ENCODE results near the gene SELL. TPM values are rescaled to one million over a fixed set of nuclear protein-coding genes. Genes with fewer than 3 reads are reported as not detected.

SELL gene
- total and polyA plus RNA-seq, 2 of the 4 experiments (the other 2 are of a cell fraction), result not detected

DNA sequence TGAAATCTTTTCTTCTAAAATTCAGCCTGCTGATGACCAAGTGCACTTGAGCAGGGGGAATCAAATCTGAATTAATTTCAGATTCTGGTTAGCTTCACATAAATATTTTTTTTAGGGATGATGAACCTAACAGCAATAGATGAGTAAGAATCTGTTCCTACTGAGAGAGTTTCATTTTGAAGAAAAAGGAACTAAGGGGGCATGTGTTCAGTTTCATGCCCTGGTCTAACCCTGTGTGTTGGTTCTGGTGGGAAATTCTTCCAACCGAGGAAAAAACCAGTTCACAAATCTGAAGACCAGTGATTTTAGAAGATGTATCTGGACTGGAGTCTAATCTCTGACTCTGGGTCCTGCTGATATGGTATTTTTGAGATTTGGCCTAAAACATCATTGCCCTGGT, 13.7 kb downstream of the SELL start:
- no peak for ATAC-seq (ENCODE audit: low read depth)
- Histone ChIP-seq H3K4me3 (ENCODE audit: insufficient read depth, low read depth, low read length) (no peak overlapping the region), H3K79me1 (ENCODE audit: low read depth in 1 of 2, low read length in 2 of 2) (no peaks in the 10 kb centered on the region), H3K18ac (ENCODE audit: low read depth, low read length) (no peak overlapping the region), H2BK15ac (ENCODE audit: low read depth, low read length) (no peak overlapping the region), H2BK20ac (ENCODE audit: low read depth, low read length) (no peak overlapping the region), H3K23ac (ENCODE audit: low read depth, low read length) (no peak overlapping the region), H2BK120ac (ENCODE audit: low read depth, low read length) (no peak overlapping the region), H3K9ac (ENCODE audit: low read depth, low read length) (no peak overlapping the region), H4K20me1 (ENCODE audit: insufficient read depth, low read length) (no peaks in the 10 kb centered on the region), H2AK9ac (replicated peaks; ENCODE audit: low read depth, low read length, poor library complexity) (no peak overlapping the region), H2AFZ (replicated peaks; ENCODE audit: low read length, poor library complexity) (no peak overlapping the region), H3K9me1 (ENCODE audit: insufficient read depth, low read length) (no peaks in the 10 kb centered on the region), H2BK5ac (ENCODE audit: low read depth, low read length, poor library complexity, severe bottlenecking) (no peak overlapping the region), H2AK5ac (ENCODE audit: low read depth, low read length) (no peak overlapping the region), H4K91ac (ENCODE audit: insufficient read depth, low read depth, low read length) (no peak overlapping the region), H3K4me1 (ENCODE audit: control insufficient read depth, insufficient read depth, low read length) (no peaks in the 10 kb centered on the region), H4K8ac (ENCODE audit: low read depth in 2 of 2, low read length in 2 of 2) (no peak overlapping the region), H3K36me3 (ENCODE audit: control insufficient read depth, insufficient read depth, low read length) (no peaks in the 10 kb centered on the region), H3K4me2 (ENCODE audit: low read depth, low read length) (no peak overlapping the region), H3K4ac (ENCODE audit: low read depth, low read length) (no peak overlapping the region), H4K5ac (ENCODE audit: low read depth, low read length) (no peak overlapping the region), H3K56ac (ENCODE audit: extremely low read depth, insufficient read depth, low read length) (no peak overlapping the region), H3K27ac (ENCODE audit: insufficient read depth, low read length) (no peak overlapping the region), H3K27me3 (ENCODE audit: control insufficient read depth, insufficient read depth, low read length) (no peaks in the 10 kb centered on the region), H3K14ac (replicated peaks; ENCODE audit: low read depth, low read length) (no peak overlapping the region), H3K9me3 (ENCODE audit: control insufficient read depth, insufficient read depth, low read length) (no peaks in the 10 kb centered on the region)
- in situ Hi-C loops (cut with MboI; ENCODE audit: low sequenced_read_pairs), result no loop called here
- intact Hi-C loops (cut with micrococcal nuclease), result no loop called here
- no TSS peak for BruUV-seq (replicated peaks)
- TF ChIP-seq POLR2A (IDR thresholded peaks at IDR 0.05; ENCODE audit: low read depth, low read length) (no peak), SMC3 (IDR thresholded peaks at IDR 0.05; ENCODE audit: low read depth, low read length) (no peak), RAD21 (IDR thresholded peaks at IDR 0.05; ENCODE audit: low read length) (no peak), MXI1 (IDR thresholded peaks at IDR 0.05; ENCODE audit: borderline replicate concordance, low read depth, low read length) (no peak), NFE2L2 (IDR thresholded peaks at IDR 0.05; ENCODE audit: low read depth, low read length) (no peak), CEBPB (IDR thresholded peaks at IDR 0.05; ENCODE audit: low read depth, low read length) (no peak)
- no peak for DNase-seq
- ChIA-PET POLR2A (ENCODE audit: unreplicated experiment) (no interaction called here), CTCF (interaction anchor here (0.7 kb wide), 1 partner anchor 31 kb away, joined by 5 read pairs; no protein-coding TSS in a partner anchor)
- WGBS, 2 experiments (ENCODE audit: extremely low coverage in 2 of 2, insufficient read length in 1 of 2), result no CpG with 5 or more reads among the region's 1 CpG
- dilution Hi-C loops (cut with HindIII; ENCODE audit: low sequenced_read_pairs, unreplicated experiment), result no loop called here

Measured in IMR-90 (cell line).